Kidney epithelial cell (primary cell): Measurements from ENCODE around the gene LRP5. TPM values are rescaled to one million over a fixed set of nuclear protein-coding genes. Genes with fewer than 3 reads are reported as not detected.

ENCODE experiments used
- DNase-seq: peaks from one replicate; pipeline ENCODE4 v3.0.0-alpha.2; 2010; ENCODE audit warnings: low read depth
- H3K27me3 ChIP-seq: 2 replicates; pipeline ENCODE4 v1.6.0; 2011; ENCODE audit warnings: low read length; ENCODE audit not compliant: control insufficient read depth, insufficient read depth
- H3K36me3 ChIP-seq: 2 replicates; pipeline ENCODE4 v1.5.1; 2011; ENCODE audit warnings: low read length; ENCODE audit not compliant: control insufficient read depth, insufficient read depth
- H3K4me3 ChIP-seq: 2 replicates; pipeline ENCODE4 v1.5.1; 2011; ENCODE audit warnings: low read depth, mild to moderate bottlenecking, control low read depth, low read length
- CTCF ChIP-seq: IDR thresholded peaks from 2 replicates; pipeline ENCODE4 v1.5.1; 2011; ENCODE audit warnings: mild to moderate bottlenecking, moderate library complexity, low read length, control low read depth, inconsistent platforms; ENCODE audit not compliant: insufficient read depth, poor library complexity, severe bottlenecking
- total RNA-seq: library from RNA; depleted of rRNA; stranded (reverse); fragments of >200 nt; gene quantifications from 2 replicates; pipeline ENCODE4 v1.2.3, GENCODE V29; 2015

Gene LRP5
- total RNA-seq, 1 donor from 2014 or later, result 31.6 TPM

GRCh38 chr11:68380786-68381622 is 68.6 kb downstream of the LRP5 start:
- peaks cover 2% of the 10 kb centered on the region for H3K36me3 ChIP-seq
- H3K4me3 ChIP-seq, result no peak overlapping the region
- no peak for TF ChIP-seq CTCF
- H3K27me3 ChIP-seq, result no peaks in the 10 kb centered on the region
- no peak for DNase-seq

GRCh38 chr11:68381716-68382115 is 69.3 kb downstream of the LRP5 start:
- Histone ChIP-seq H3K27me3 (no peaks in the 10 kb centered on the region), H3K36me3 (peaks cover 2% of the 10 kb centered on the region), H3K4me3 (no peak overlapping the region)
- DNase-seq, result no peak
- TF ChIP-seq CTCF, result no peak

- no peak for DNase-seq
- Histone ChIP-seq H3K4me3 (no peak overlapping the region), H3K27me3 (no peaks in the 10 kb centered on the region), H3K36me3 (peaks cover 2% of the 10 kb centered on the region)
- TF ChIP-seq CTCF, result no peak
Measured at GRCh38 chr11:68382358-68382998, 70.1 kb downstream of the LRP5 start.

GRCh38 chr11:68383976-68384501 is 71.6 kb downstream of the LRP5 start:
- peak; percentile 95 for TF ChIP-seq CTCF
- no peaks in the 10 kb centered on the region for H3K27me3 ChIP-seq
- no peak overlapping the region for H3K4me3 ChIP-seq
- peaks cover 2% of the 10 kb centered on the region for H3K36me3 ChIP-seq
- DNase-seq, result no peak

GRCh38 chr11:68384530-68385081 is 72.2 kb downstream of the LRP5 start:
- TF ChIP-seq CTCF, result no peak
- H3K36me3 ChIP-seq, result peaks cover 2% of the 10 kb centered on the region
- DNase-seq, result no peak
- H3K4me3 ChIP-seq, result no peak overlapping the region
- no peaks in the 10 kb centered on the region for H3K27me3 ChIP-seq
